Activated naive CD4-positive, alpha-beta T cell treated with anti-CD3 and anti-CD28 coated beads for 36 hours (primary cell): ENCODE measurements around the gene ADORA2B. TPM values are rescaled to one million over a fixed set of nuclear protein-coding genes. Genes with fewer than 3 reads are reported as not detected.
A peak's percentile ranks its signal among the peaks of the same experiment; 100 is the strongest.

Experiments used
- CTCF ChIA-PET: fragments of 350-600 bp; sonication (Branson Sonifier 250); formaldehyde crosslinking; loops from one replicate; lab custom pipeline; 2021; ENCODE audit warnings: antibody characterized with exemption; lab: Charles Lee
- DNase-seq: peaks from one replicate; pipeline ENCODE4 v3.0.0-alpha.2; 2020
- H3K27ac Mint-ChIP-seq: one replicate; pipeline ENCODE4 v1.8.0; 2021; ENCODE audit warnings: mild to moderate bottlenecking, mixed read lengths
- H3K27me3 Mint-ChIP-seq: one replicate; pipeline ENCODE4 v1.8.0; 2021; ENCODE audit warnings: low read depth, mixed read lengths
- H3K36me3 Mint-ChIP-seq: one replicate; pipeline ENCODE4 v1.8.0; 2021; ENCODE audit warnings: low read depth, mixed read lengths
- H3K4me1 Mint-ChIP-seq: one replicate; pipeline ENCODE4 v1.8.0; 2021; ENCODE audit warnings: low read depth, mixed read lengths
- H3K4me3 Mint-ChIP-seq: one replicate; pipeline ENCODE4 v1.8.0; 2021; ENCODE audit warnings: mild to moderate bottlenecking, moderate library complexity, mixed read lengths
- H3K9me3 Mint-ChIP-seq: one replicate; pipeline ENCODE4 v1.8.0; 2021; ENCODE audit warnings: mixed read lengths
- intact Hi-C: fragments of 100-400 bp; cut with micrococcal nuclease; formaldehyde crosslinking; loops from one replicate; pipeline ENCODE4 v1.15.1; 2023
- total RNA-seq, 2 experiments: library from RNA; stranded (reverse); gene quantifications; one replicate each; pipeline ENCODE4 v1.2.3, GENCODE V29; 2021

The ADORA2B gene
- total RNA-seq, 2 experiments from 2014 or later: 0.12 TPM; not detected in 1

DNA sequence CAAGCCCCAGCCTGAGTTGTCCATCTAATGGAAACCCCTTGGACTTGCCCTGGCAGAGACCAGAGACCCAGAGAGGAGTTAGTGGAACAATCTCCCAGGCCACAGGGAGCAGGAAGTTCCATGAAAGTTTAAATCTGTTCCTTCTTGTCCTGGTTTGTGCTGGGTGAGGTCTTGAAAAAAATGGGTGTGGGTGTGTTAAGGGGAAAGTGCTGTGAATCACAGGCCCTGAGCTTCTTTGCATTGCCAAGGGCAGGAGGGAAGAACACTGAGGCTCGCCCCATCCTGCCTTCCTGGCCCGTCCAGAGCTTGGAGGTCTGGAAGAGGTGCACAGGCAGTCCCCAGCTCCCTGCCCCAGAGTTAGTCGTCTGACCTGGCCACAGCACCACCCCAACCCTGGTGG is 2.3 kb downstream of the ADORA2B start:
- no peak overlapping the region for H3K27ac Mint-ChIP-seq
- no peak overlapping the region for H3K4me3 Mint-ChIP-seq
- H3K9me3 Mint-ChIP-seq: no peaks in the 10 kb centered on the region
- peaks cover 42% of the 10 kb centered on the region for H3K27me3 Mint-ChIP-seq
- CTCF ChIA-PET: no interaction called here
- H3K4me1 Mint-ChIP-seq: peaks cover 9% of the 10 kb centered on the region
- intact Hi-C loops: no loop called here
- no peaks in the 10 kb centered on the region for H3K36me3 Mint-ChIP-seq
- DNase-seq: no peak

DNA sequence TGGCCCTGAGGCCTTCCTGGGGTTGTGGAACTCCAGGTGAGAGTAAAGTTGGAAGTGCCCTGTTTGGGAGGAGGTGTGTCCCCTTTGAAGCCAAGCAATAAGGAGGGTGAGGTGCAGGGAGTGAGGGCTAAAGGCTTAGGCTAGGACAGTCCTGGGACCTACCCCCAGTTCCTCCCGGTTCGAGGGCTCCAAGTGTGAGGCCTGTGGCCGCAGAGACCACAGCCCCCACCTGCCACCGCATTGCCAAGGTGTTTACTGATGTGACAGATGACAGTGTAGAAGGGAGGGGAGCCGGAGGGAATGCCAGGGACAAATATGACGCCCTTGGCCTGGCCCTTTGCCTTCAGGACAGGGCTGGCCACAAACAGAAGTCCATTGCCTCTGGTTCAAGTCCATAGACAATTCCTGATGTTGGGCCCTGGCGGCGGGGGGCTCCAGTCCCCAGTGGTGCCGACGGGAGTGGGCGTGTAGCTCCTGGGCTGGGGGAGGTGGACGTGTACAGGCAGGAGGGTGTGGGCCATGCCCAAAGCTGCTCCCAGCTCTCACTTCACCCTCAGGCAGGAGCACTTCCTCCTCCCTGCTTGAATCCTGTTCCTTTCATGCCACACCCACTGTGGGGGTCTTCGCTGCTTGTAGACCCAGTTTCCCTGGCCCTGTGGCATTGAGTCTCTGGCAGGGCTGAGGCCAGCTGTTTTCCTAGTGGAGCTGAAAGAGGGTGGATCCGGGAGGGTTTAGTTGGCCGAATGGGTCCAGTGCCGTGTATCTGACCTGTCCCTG is 3.2 kb downstream of the ADORA2B start:
- Mint-ChIP-seq H3K4me3 (no peak overlapping the region), H3K9me3 (no peaks in the 10 kb centered on the region), H3K27ac (no peak overlapping the region), H3K27me3 (peaks cover 37% of the 10 kb centered on the region), H3K36me3 (no peaks in the 10 kb centered on the region), H3K4me1 (peaks cover 9% of the 10 kb centered on the region)
- DNase-seq: no peak
- intact Hi-C loops: no loop called here
- CTCF ChIA-PET: no interaction called here

DNA sequence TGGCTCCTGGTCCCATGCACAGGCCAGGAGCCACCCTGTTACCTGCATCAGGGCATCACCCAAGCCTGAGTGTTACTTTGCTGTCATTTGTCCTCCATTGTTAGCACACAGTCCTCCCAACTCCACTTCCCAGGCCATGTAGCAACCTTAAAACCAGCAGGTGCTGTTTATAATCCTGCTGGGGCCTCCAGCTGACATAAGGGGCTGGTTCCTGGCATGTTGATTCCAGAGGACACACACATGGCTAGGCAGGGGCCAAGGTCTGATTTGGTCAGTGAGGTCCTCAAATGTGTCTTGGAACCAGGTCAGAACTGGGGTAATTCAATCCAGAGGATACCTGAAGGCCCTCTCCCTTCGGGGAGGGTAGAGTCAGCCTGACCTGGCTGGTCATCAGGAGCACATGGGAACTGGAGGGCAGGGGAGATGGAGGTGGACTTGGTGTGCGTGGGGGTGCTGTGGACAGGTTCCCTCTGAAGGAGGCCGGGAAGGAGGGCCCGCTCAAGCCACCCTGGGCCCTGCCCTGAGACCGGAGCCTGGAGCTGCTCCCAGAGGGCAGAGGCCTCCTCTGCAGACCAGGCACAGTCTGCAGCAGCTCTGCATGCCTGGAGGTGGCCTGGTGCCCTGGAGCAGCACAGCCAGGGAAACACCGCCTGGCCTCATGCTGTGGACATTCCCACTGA is 6.6 kb downstream of the ADORA2B start:
- intact Hi-C loops: no loop called here
- Mint-ChIP-seq H3K9me3 (no peaks in the 10 kb centered on the region), H3K27ac (no peak overlapping the region), H3K4me3 (no peak overlapping the region), H3K27me3 (peaks cover 26% of the 10 kb centered on the region), H3K4me1 (peaks cover 2% of the 10 kb centered on the region), H3K36me3 (no peaks in the 10 kb centered on the region)
- CTCF ChIA-PET: interaction anchor here (1.2 kb wide), 1 partner anchor 48 kb away, joined by 3 read pairs; the partner anchor contains the start of gene ZSWIM7
- DNase-seq: no peak

DNA sequence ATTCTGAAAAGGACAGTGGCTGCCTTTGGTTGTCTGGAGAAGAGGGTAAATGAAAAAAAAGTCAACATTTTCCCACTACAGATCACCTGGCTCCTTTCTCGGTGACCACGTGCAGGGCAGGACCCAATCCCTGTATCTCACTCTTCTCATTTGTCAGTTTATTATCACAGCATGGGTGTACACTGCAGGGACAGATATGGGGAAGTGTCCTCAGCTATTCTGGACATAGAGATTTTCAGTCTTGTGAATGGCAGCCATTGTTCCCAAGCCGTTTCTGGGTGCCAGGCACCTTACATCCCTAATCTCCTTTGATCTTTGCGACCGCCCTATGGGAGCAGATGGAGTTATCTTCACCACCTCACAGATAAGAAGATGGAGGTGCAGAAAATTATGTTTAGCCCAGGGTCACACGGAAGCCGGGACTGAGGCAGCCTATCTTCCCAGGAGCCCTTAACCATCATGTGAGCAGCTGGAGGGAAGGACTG is 7.2 kb downstream of the ADORA2B start:
- CTCF ChIA-PET: interaction anchor here (1.2 kb wide), 1 partner anchor 47 kb away, joined by 3 read pairs; the partner anchor contains the start of gene ZSWIM7
- Mint-ChIP-seq H3K27ac (no peak overlapping the region), H3K9me3 (no peaks in the 10 kb centered on the region), H3K27me3 (peaks cover 23% of the 10 kb centered on the region), H3K36me3 (no peaks in the 10 kb centered on the region), H3K4me3 (no peak overlapping the region), H3K4me1 (peaks cover 5% of the 10 kb centered on the region)
- intact Hi-C loops: no loop called here
- DNase-seq: no peak

DNA sequence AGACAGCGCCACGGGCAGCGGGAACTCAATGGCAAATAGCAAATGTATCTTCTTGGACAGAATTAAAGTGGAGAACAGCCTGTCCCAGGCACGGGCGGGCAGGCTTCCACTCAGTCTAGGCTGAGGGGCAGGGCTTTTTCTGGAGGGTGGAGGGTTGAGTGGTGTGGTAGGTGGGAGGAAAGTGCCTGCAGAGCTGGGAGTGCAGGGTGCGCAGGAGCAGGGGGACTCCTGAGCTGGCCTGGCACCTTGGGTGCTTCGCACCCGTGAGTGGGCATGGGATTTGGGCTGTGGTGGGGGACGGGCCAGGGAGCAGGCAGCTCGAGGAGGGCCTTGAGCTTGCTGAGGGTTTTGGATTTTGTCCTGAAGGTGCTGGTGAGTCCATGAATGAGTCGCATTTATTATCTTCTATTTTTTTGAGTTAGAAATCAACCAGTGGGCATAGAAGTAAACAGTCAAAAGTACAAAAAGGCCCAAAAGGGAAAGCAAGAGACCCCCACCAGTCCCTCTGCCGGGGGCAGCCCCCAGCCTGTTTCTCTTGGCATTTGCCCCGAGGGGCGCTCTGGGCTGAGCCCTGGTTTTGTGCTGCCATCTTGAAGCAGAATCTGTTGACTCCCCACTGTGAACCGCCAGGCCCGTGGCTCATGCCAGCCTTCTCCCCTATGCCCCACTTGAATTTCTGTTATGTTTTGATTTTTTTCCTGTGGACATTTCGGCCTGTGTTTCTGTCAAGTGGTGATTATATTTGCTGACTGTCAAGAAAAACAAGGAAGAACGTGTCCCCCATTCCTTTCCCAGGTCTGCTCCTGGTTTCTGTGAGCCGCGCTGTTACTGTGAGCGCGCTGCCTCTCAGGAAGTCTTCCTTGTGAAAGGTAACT is 8.2 kb downstream of the ADORA2B start:
- Mint-ChIP-seq H3K27me3 (peaks cover 25% of the 10 kb centered on the region), H3K27ac (no peak overlapping the region), H3K4me1 (peaks cover 13% of the 10 kb centered on the region), H3K36me3 (no peaks in the 10 kb centered on the region), H3K4me3 (no peak overlapping the region), H3K9me3 (no peaks in the 10 kb centered on the region)
- CTCF ChIA-PET: no interaction called here
- intact Hi-C loops: no loop called here
- DNase-seq: no peak

DNA sequence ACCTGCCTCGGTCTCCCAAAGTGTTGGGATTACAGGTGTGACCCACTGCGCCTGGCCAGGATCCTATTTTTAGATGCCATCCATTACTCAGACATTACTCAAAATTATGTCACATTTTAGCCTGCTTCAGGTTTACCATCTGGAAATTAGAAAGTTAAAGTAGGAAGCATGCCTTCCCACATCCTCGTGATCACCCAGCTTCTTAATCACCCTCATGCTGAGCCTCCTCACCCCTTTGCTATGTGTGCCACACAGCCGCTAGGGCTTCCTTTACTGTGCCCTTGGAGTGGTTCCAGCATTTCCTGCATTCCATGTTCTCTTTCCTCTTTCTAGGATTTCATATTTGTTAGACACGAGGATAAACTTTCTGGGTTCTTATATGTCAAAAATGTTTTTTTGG is 9.3 kb downstream of the ADORA2B start:
- H3K36me3 Mint-ChIP-seq: no peaks in the 10 kb centered on the region
- no peak overlapping the region for H3K4me3 Mint-ChIP-seq
- no peak for DNase-seq
- CTCF ChIA-PET: no interaction called here
- H3K9me3 Mint-ChIP-seq: no peaks in the 10 kb centered on the region
- H3K4me1 Mint-ChIP-seq: peaks cover 22% of the 10 kb centered on the region
- peaks cover 27% of the 10 kb centered on the region for H3K27me3 Mint-ChIP-seq
- intact Hi-C loops: no loop called here
- no peak overlapping the region for H3K27ac Mint-ChIP-seq

DNA sequence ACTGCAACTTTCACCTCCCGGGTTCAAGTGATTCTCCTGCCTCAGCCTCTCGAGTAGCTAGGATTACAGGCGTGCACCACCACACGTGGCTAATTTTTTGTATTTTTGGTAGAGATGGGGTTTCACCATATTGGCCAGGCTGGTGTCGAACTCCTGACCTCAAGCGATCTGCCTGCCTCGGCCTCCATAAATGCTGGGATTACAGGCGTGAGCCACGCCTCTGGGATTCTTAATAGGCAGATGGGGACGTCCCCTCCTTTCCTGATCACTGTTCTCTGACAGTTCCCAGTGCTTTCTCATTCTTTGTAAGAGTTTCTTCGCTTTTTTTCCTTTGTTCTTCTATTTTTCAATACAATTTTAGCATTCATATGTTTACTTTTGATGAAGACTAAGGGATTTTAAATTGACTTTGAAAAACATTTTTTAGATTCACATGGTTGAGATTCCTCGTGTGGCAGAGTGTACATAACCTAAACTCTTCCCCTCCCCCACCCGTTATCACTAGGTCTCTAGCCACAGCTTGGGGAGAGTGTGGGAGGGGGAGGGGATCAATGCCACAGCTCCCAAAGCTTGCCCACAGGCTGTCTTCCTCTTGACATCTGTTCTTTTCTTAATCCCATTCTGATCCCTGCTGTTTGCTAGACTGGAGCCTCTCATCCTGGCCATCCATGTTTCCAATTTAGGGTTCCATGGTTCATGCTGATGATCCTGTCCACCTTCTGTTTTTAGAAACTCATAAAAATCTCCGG is 11.0 kb downstream of the ADORA2B start:
- H3K27ac Mint-ChIP-seq: no peak overlapping the region
- H3K4me3 Mint-ChIP-seq: no peak overlapping the region
- no peaks in the 10 kb centered on the region for H3K9me3 Mint-ChIP-seq
- H3K27me3 Mint-ChIP-seq: peaks cover 27% of the 10 kb centered on the region
- CTCF ChIA-PET: no interaction called here
- H3K36me3 Mint-ChIP-seq: no peaks in the 10 kb centered on the region
- peaks cover 29% of the 10 kb centered on the region for H3K4me1 Mint-ChIP-seq
- DNase-seq: no peak
- intact Hi-C loops: no loop called here

DNA sequence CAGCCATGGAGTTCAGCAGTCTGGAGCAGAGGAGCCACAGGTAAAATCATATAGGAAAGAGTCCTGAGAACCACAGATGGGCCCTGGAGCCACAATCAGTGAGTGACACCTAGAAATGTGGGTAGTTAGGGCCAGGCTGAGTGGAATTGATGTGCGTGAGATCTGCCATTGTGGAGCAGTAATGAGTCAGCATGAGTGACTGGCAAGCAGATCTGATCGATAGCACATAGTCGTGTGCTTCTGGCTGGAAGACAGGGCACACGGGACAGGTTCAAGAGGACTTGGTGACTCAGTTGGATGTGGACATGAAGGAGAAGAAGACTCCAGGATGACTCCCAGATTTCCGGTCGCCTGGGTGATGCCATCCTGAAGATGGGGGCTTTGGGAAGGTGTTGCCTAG is 12.3 kb downstream of the ADORA2B start:
- peak; percentile 45 for DNase-seq
- CTCF ChIA-PET: interaction anchor here (0.9 kb wide), 1 partner anchor 55 kb away, joined by 3 read pairs; no protein-coding TSS in a partner anchor
- peaks cover 33% of the 10 kb centered on the region for H3K27me3 Mint-ChIP-seq
- H3K4me1 Mint-ChIP-seq: peaks cover 29% of the 10 kb centered on the region
- no peak overlapping the region for H3K4me3 Mint-ChIP-seq
- H3K9me3 Mint-ChIP-seq: no peaks in the 10 kb centered on the region
- no peak overlapping the region for H3K27ac Mint-ChIP-seq
- no peaks in the 10 kb centered on the region for H3K36me3 Mint-ChIP-seq
- intact Hi-C loops: no loop called here

DNA sequence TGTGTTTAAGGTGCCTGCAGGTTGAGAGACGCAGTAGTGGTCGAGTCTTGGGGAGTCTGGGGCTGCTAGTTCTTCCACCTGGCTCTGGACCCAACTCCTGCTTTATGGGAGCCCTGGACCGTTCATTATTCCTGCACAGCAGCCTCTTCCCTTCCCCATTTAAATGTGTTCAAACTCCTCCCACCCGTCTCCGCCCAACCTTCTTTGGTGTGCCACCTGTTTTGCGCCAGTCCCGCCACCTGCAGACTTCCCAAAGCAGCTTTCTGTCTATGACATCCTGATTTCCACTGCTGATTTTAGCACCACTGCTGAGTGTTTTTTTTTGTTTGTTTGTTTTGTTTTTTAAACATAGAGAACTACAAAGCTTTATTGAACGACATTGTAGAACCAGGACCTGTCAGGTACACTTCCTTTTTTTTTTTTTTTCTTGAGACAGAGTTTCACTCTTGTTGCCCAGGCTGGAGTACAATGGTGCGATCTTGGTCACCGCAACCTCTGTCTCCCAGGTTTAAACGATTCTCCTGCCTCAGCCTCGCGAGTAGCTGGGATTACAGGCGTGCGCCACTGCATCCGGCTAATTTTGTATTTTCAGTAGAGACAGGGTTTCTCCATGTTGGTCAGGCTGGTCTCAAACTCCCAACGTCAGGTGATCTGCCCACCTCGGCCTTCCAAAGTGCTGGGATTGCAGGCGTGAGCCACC is 12.8 kb downstream of the ADORA2B start:
- H3K27me3 Mint-ChIP-seq: peaks cover 32% of the 10 kb centered on the region
- H3K4me3 Mint-ChIP-seq: no peak overlapping the region
- no peaks in the 10 kb centered on the region for H3K36me3 Mint-ChIP-seq
- no peak overlapping the region for H3K27ac Mint-ChIP-seq
- no peak for DNase-seq
- H3K4me1 Mint-ChIP-seq: peaks cover 29% of the 10 kb centered on the region
- intact Hi-C loops: loop anchor here (2.0 kb wide), 2 partner anchors 257 to 459 kb away; partner anchors contain the start of gene NCOR1
- H3K9me3 Mint-ChIP-seq: no peaks in the 10 kb centered on the region
- CTCF ChIA-PET: interaction anchor here (0.9 to 2.1 kb wide), 3 partner anchors 13 to 129 kb away, joined by 3 to 11 read pairs (median 3); partner anchors contain the start of gene ADORA2B

DNA sequence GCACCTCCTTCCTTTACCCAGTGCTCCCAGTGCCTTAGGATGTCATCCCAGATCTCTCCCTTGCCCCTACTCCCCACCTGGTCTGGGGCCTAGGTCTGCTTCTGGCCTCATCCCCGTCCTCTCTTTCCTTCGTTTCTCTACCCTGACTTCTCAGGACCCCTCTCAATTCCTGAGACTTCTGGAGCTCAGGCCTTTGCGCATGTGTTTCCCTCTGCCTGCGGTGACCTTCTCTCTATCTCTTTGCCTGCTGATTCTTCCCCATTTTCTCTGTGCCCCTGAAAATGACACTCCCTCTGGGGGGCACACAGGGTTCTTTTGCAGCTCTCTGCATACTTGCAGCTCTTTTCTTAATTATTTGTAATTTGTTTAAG is 13.5 kb downstream of the ADORA2B start:
- Mint-ChIP-seq H3K27ac (no peak overlapping the region), H3K27me3 (peaks cover 33% of the 10 kb centered on the region), H3K4me1 (peaks cover 29% of the 10 kb centered on the region), H3K4me3 (no peak overlapping the region), H3K9me3 (no peaks in the 10 kb centered on the region), H3K36me3 (no peaks in the 10 kb centered on the region)
- no peak for DNase-seq
- CTCF ChIA-PET: interaction anchor here (0.6 to 2.1 kb wide), 3 partner anchors 14 to 502 kb away, joined by 3 to 11 read pairs (median 5); partner anchors contain the start of gene ADORA2B
- intact Hi-C loops: loop anchor here (2.0 kb wide), 2 partner anchors 256 to 458 kb away; partner anchors contain the start of gene NCOR1

DNA sequence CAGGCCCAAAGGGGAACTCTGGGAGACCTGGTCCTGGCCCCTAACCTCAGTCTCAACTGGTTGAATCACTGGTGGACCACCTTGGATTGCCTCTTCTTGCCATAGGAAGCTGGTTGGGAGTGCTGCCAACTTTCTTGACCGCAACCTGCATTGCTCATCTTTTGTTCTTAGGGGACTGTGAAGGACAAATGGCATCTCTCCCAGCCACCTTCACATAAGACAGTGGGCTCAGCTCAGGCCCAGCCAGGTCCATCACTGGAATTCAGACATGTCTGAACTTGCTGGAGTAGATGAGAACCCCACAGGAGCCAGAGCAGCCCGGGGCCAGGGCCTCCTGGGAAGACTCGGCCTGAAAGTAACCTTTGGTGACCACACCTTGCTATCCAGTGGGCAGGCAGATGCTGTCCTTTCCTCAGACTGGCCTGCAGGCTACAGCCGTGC is 18.8 kb downstream of the ADORA2B start:
- peaks cover 23% of the 10 kb centered on the region for H3K27me3 Mint-ChIP-seq
- no peaks in the 10 kb centered on the region for H3K36me3 Mint-ChIP-seq
- H3K4me3 Mint-ChIP-seq: no peak overlapping the region
- no peak overlapping the region for H3K27ac Mint-ChIP-seq
- no peaks in the 10 kb centered on the region for H3K9me3 Mint-ChIP-seq
- CTCF ChIA-PET: no interaction called here
- intact Hi-C loops: no loop called here
- no peak for DNase-seq
- H3K4me1 Mint-ChIP-seq: peaks cover 22% of the 10 kb centered on the region
